SH-SY5Y (cell line): ENCODE results near the gene GPR17.

Source experiments
- GATA2 ChIP-seq: IDR thresholded peaks from 2 replicates; pipeline ENCODE4 v1.6.1; 2011; ENCODE audit warnings: mild to moderate bottlenecking, low read depth, low read length
- GATA3 ChIP-seq: IDR thresholded peaks from 2 replicates; pipeline ENCODE4 v1.6.1; 2011; ENCODE audit warnings: low read depth, mild to moderate bottlenecking, low read length, moderate library complexity

DNA sequence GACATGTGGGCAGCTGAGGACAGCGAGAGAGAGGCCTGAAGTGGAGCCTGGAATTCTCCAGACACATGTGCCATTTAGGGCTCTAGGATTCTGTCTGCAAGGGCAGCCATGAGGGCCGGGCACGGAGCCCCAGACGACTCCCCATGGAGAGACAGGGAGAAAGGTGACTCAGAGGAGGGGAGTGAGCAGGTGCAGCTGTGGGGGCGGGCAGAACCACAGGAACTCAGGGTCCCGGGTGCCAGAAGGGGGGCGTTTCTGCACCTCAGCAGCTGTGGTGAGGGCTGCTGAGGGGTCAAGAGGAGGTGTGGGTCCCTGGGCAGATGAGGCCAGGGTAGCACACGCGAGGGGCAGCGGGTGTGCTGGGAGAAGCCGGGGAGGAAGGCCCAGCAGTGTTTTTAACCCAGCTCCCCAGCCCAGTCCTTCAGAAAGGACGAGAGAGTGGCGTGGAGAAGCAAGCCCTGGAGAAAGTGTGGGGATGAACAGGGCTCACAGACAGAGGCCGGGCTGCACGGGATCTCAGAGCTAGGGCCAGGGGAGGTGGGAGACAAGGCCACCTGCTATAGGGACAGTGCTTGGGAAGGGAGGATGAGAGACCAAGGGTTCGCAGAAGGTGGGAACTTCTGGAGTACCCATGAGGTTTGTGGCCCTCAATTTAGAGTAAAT lies 7.6 kb downstream of the GPR17 start:
- TF ChIP-seq GATA2, result no peak
- no peak for TF ChIP-seq GATA3
